GM21717 (cell line): ENCODE results near the gene SLC22A23.

Experiments
- ATAC-seq: cut with Tn5 transposase; IDR thresholded peaks from one replicate; pipeline ENCODE4 v1.9.1; 2021; ENCODE audit warnings: mild to moderate bottlenecking, moderate library complexity; ENCODE audit not compliant: unreplicated experiment

Gene SLC22A23

GRCh38 chr6:3372912-3373554 lies 83.8 kb downstream of the SLC22A23 start:
- ATAC-seq: no peak

GRCh38 chr6:3372184-3372846 lies 84.5 kb downstream of the SLC22A23 start:
- ATAC-seq: no peak

GRCh38 chr6:3371222-3371949 lies 85.5 kb downstream of the SLC22A23 start:
- no peak for ATAC-seq

GRCh38 chr6:3370361-3371221 lies 86.3 kb downstream of the SLC22A23 start:
- no peak for ATAC-seq

- ATAC-seq: no peak
Observed at GRCh38 chr6:3369985-3370360, 86.9 kb downstream of the SLC22A23 start.

GRCh38 chr6:3368685-3369084 lies 88.2 kb downstream of the SLC22A23 start:
- no peak for ATAC-seq

- ATAC-seq: no peak
Observed at GRCh38 chr6:3367630-3368029, 89.2 kb downstream of the SLC22A23 start.

DNA sequence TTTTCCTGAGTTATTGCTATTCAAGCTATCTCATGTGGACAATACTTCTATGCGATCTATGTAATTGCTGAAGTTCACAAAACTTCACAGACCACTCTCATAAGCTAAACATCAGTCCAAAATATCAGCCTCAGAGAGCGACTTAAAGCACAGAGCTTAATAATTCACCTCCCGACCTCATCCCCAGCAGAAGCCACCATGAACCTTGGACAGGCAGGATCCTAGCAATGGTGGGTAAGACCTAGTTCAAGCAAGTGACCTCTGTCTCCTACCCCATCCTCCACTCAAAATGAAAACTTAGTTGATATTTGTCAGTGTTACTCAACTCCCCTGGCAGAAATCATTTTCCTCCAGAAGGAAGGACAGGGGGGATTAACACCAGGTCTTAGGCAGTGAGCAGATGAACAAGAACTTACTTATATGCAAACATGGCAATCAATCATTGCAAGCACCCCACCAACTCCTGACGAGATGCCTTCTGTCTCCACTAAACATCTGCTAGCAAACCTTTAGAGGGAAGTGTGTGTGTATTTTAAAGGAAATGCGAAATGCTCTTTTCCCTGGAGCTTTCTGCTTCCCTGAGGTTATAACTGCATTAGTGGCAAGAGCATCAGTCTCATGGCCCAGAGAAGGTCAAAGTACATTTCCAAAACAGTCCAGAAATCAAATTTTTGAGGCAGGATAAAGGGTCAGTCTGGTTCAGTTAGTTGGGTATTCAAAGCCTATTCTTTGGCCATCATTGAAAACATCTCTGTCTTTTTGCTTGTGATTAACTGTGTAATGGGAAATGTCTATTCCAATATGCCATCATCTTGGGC lies 90.0 kb downstream of the SLC22A23 start:
- no peak for ATAC-seq

GRCh38 chr6:3364391-3364790 lies 92.5 kb downstream of the SLC22A23 start:
- ATAC-seq: no peak

GRCh38 chr6:3363296-3364025 lies 93.4 kb downstream of the SLC22A23 start:
- ATAC-seq: no peak

DNA sequence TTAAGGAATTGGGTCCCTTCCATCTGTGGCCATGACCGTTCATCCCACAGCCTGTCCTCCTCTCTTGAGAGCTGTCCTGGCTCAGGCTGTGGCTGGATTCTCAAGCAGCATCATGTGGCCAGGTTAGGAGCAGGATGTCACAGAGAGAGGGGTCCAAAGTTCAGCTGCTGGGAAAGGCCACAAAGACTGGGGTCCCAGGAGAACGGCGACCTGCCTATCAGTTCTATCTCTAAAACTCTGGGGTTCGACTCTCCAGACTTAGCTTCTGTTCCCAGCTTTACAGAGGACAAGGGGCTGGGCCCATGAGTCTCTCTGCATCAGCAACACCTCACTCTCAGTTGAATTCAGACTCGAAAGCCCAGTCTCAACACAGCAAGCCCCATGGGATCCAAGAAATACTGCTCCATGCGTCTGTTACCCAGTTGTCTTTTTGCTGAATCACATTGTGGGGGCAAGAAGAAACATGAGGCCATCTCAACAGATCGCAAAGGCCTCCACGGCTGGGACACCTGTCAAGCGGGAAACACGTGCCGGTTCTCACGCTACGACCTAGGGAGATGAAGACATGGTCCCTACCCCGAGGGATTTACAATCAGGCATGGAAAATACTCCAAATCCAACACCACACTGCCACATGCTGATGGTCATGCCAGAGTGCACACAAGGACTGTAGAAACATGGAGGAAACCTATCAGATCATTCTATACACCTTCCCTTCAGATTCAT lies 95.4 kb downstream of the SLC22A23 start:
- no peak for ATAC-seq

- ATAC-seq: no peak
Observed at GRCh38 chr6:3360727-3361045, 96.2 kb downstream of the SLC22A23 start.

GRCh38 chr6:3359973-3360726 lies 96.7 kb downstream of the SLC22A23 start:
- ATAC-seq: no peak

DNA sequence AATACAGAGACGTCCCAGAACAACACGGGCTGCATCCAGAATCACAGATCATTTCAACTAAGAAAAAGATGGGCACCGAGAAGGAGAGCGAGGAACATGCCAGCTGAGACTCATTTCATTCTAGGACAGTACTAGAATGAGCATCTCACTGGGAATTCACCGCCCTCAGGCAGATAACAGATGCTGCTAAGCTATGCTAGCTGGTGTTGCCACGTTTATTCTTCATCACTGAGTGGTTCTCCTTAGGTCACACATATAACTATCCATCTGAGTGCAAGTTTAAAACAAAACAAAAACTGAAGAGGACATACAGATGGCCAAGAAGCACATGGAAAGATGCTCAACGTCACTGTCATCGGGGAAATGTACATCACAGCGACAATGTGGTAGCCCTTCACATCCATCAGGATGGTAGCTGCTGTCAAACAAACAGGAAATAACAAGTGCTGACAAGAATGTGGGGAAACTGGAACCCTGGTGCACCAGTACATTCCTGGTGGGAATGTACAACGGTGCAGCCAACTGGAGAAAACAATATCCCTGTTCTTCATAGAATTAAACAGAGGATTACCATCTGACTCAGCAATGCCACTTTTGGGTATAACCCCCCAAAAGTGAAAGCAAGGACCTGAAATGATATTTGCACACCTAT lies 97.6 kb downstream of the SLC22A23 start:
- no peak for ATAC-seq

GRCh38 chr6:3358413-3359100 lies 98.3 kb downstream of the SLC22A23 start:
- no peak for ATAC-seq

- ATAC-seq: no peak
Observed at GRCh38 chr6:3357678-3358077, 99.2 kb downstream of the SLC22A23 start.

- no peak for ATAC-seq
Observed at GRCh38 chr6:3356824-3357420, 99.9 kb downstream of the SLC22A23 start.
